GM21367 (cell line): ENCODE data around the gene NANS.

Source experiments
- ATAC-seq: cut with Tn5 transposase; IDR thresholded peaks from one replicate; pipeline ENCODE4 v1.9.1; 2021; ENCODE audit not compliant: unreplicated experiment

Gene NANS

GRCh38 chr9:98130576-98131228 lies 74.2 kb downstream of the NANS start:
- ATAC-seq: no peak

- ATAC-seq: no peak
Observed at GRCh38 chr9:98132158-98132557, 75.6 kb downstream of the NANS start.
